Measurements from ENCODE around the gene KCNMB1. TPM values are rescaled to one million over a fixed set of nuclear protein-coding genes. Genes with fewer than 3 reads are reported as not detected.
A peak's percentile ranks its signal among the peaks of the same experiment; 100 is the strongest.

Gene KCNMB1
- total and polyA plus RNA-seq, 11 donors: 0.25 to 3.7 (median 1.0) TPM

DNA sequence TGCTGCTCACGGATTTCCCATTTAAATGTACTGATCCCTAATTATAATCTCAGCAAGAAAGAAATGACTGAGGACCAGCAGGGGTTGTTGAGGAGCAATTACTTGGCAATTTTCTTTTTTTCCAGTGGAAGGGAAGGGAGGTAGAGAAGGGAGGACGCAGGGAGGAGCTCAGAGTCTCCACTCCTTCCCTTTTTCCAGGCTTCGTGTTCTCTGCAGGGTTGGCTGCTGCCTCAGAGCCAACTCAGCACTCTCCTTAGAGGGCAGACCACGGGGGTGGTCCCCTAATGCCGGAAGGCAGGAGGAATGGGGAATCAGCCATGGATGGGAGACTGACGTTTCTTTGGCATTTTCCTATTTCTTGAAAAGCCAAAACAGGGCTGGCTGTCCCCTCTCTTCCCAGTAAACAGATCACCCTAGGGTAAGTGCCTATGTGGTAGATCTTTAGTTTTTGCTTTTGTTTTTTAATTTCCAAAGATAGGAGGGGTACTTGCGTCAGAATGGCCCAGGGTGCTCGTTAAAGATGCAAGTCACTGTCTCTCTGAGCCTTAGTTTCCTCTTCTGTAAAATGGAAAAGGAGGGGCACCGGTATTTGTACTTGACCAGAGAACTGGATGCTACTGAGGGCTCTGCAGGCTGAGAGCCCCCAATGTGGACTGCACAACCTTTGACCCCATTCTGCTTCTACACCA, 52.0 kb downstream of the KCNMB1 start:
- H3K27ac ChIP-seq: peak overlapping the region in 1 of 12 donors; percentile 90
- H3K4me1 ChIP-seq: peaks cover 0 to 69% (median 0%) of the 10 kb centered on the region in 12 donors
- peak in 2 of 4 donors; percentile 56 to 66 for ATAC-seq
- intact Hi-C loops (cut with DNase I): loop anchor here in 6 of 10 donors (5.0 to 10.0 kb wide), 5 partner anchors 60 to 110 kb away; no protein-coding TSS in a partner anchor
- H3K9me3 ChIP-seq: no peaks in the 10 kb centered on the region
- no peak for DNase-seq
- peak overlapping the region in 1 of 12 donors; percentile 6 for H3K4me3 ChIP-seq
- WGBS, 4 donors: 75 to 80% (median 78%) methylated on average over 9 of the region's 9 CpGs
- TF ChIP-seq, protein P1, sequence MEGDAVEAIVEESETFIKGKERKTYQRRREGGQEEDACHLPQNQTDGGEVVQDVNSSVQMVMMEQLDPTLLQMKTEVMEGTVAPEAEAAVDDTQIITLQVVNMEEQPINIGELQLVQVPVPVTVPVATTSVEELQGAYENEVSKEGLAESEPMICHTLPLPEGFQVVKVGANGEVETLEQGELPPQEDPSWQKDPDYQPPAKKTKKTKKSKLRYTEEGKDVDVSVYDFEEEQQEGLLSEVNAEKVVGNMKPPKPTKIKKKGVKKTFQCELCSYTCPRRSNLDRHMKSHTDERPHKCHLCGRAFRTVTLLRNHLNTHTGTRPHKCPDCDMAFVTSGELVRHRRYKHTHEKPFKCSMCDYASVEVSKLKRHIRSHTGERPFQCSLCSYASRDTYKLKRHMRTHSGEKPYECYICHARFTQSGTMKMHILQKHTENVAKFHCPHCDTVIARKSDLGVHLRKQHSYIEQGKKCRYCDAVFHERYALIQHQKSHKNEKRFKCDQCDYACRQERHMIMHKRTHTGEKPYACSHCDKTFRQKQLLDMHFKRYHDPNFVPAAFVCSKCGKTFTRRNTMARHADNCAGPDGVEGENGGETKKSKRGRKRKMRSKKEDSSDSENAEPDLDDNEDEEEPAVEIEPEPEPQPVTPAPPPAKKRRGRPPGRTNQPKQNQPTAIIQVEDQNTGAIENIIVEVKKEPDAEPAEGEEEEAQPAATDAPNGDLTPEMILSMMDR (IDR thresholded peaks at IDR 0.05): no peak
- no peak for TF ChIP-seq POLR2A (IDR thresholded peaks at IDR 0.05)
- H3K27me3 ChIP-seq: no peaks in the 10 kb centered on the region
- H3K36me3 ChIP-seq: no peaks in the 10 kb centered on the region

DNA sequence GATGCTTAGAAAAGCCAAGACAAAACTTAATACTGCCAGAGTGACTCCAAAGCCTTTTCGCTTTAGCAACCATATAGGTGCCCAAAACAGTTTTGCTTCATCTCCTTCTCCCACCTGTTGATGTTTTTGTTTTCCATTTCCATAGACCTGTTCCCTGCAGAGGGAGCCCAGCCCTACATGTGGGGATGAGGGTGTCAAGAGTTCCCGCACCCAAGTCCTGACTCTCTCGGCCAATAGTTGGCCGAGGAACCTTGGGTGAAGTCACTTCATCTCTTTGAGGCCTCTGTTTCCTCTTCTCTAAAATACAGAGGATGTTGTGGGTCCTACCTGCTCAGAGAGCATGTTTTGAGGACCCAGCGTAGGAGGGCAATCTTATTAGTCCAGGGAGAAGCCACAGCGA, 53.1 kb downstream of the KCNMB1 start:
- intact Hi-C loops (cut with DNase I): loop anchor here in 6 of 10 donors (5.0 to 10.0 kb wide), 5 partner anchors 59 to 109 kb away; no protein-coding TSS in a partner anchor

DNA sequence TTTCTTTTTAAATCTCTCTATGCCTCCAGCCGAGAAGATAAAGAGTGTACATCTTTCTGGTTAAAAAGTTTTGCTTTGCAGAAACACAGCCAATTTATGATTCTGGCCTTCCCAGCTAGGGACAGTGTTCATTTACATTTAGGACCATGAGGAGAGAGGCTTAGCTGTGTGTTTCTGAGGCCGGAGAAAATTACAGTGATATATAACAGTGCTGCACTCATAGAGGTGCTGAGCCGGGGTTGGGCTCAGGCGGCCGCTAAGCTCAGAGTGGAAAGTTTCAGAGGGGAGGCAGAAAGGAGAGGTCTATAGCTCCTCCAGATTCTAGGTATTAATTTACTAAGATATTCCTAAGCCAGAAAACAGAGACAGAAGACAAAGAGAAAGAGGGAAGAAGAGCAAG, 54.5 kb downstream of the KCNMB1 start:
- ATAC-seq: no peak
- Histone ChIP-seq H3K4me1 (peaks cover 0 to 93% (median 13%) of the 10 kb centered on the region in 12 donors), H3K36me3 (no peaks in the 10 kb centered on the region), H3K9me3 (no peaks in the 10 kb centered on the region), H3K27ac (peak overlapping the region in 1 of 12 donors; percentile 90), H3K4me3 (no peak overlapping the region), H3K27me3 (no peaks in the 10 kb centered on the region)
- intact Hi-C loops (cut with DNase I): loop anchor here in 8 of 10 donors (5.0 to 10.0 kb wide), 6 partner anchors 37 to 107 kb away; partner anchors contain the start of gene LCP2 (in 2 of the 8)
- TF ChIP-seq POLR2A (IDR thresholded peaks at IDR 0.05): no peak
- TF ChIP-seq, protein P1 (IDR thresholded peaks at IDR 0.05): no peak
- 88 to 94% (median 91%) methylated on average over 5 of the region's 5 CpGs for whole genome bisulfite sequencing, 4 donors
- no peak for DNase-seq

More for the DNA sequence above, 53.1 kb downstream of the KCNMB1 start:
- 88 to 98% (median 94%) methylated on average over 6 of the region's 6 CpGs for WGBS, 4 donors
- Histone ChIP-seq H3K4me3 (no peak overlapping the region), H3K27ac (peak overlapping the region in 1 of 12 donors; percentile 90), H3K9me3 (no peaks in the 10 kb centered on the region), H3K27me3 (no peaks in the 10 kb centered on the region), H3K36me3 (no peaks in the 10 kb centered on the region), H3K4me1 (peaks cover 0 to 79% (median 6%) of the 10 kb centered on the region in 12 donors)
- ATAC-seq (no peak), DNase-seq (no peak)
- no peak for TF ChIP-seq POLR2A (IDR thresholded peaks at IDR 0.05)
- TF ChIP-seq, protein P1 (IDR thresholded peaks at IDR 0.05): no peak

DNA sequence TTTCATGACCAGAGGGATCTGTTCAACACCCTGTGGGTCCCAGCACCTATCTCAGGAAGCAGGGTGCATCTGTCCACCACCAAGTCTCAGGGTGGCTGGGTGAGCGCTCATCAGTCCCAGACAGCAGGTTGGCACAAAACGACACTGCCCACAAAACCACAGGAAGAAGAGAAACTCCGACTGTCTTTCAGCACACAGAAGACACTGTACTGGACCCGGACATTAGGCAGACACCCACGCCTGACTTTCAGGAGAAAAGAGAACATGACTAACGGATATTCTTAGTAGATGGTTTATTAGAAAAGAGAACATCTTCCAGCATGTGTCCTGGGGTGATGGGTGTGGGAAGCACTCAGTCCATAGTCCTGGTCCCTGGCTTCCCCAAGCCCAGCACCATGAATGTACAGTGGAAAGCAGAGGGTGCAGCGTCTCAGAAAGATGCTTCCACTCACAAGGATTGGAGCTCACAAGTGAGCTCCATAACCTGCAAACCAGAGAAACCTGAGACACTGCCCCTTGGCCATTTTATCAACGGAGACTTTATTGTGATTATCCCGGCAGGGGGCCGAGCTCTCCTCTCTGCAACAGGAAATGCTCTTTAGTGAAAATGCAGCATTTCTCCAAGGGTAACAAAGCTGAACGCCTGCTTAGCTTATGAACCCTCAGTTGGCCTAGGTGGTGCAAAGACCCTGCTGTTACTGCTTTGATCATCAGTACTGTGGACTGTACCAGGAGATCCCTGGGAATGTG, 55.8 kb downstream of the KCNMB1 start:
- ATAC-seq: peak in 3 of 4 donors; percentile 12 to 19 (median 18)
- Histone ChIP-seq H3K4me1 (peaks cover 0 to 93% (median 13%) of the 10 kb centered on the region in 12 donors), H3K27me3 (no peaks in the 10 kb centered on the region), H3K4me3 (peak overlapping the region in 1 of 12 donors; percentile 21), H3K27ac (peak overlapping the region in 2 of 12 donors; percentile 18 to 90), H3K36me3 (no peaks in the 10 kb centered on the region), H3K9me3 (no peaks in the 10 kb centered on the region)
- no peak for TF ChIP-seq POLR2A (IDR thresholded peaks at IDR 0.05)
- TF ChIP-seq, protein P1 (IDR thresholded peaks at IDR 0.05): no peak
- intact Hi-C loops (cut with DNase I): loop anchor here in 5 of 10 donors (5.0 to 10.0 kb wide), 5 partner anchors 36 to 69 kb away; partner anchors contain the start of gene LCP2 (in 2 of the 5)
- WGBS, 4 donors: 63 to 76% (median 72%) methylated on average over 10 to 11 of the region's 11 CpGs
- no peak for DNase-seq
